Left cardiac atrium (tissue), 4 donors: ENCODE results near the gene ANKRD11. TPM values are rescaled to one million over a fixed set of nuclear protein-coding genes. Genes with fewer than 3 reads are reported as not detected.
A peak's percentile ranks its signal among the peaks of the same experiment; 100 is the strongest.

ENCODE experiments used
- ATAC-seq, 2 donors: fragments of 200-7000 bp; cut with Tn5 transposase; one replicate each; pipeline ENCODE4 v1.9.1; 2020; ENCODE audit warnings: mild to moderate bottlenecking in 2 of 2, moderate library complexity in 2 of 2
- DNase-seq: peaks from one replicate; pipeline ENCODE4 v3.0.0-alpha.2; 2020
- intact Hi-C, 2 donors: fragments of 100-400 bp; cut with DNase I; formaldehyde crosslinking; loops; one replicate each; pipeline versions ENCODE4 v1.14.1 to v1.15.1; 2022 to 2023
- total RNA-seq, 2 donors: library from RNA; stranded (reverse); fragmentation: NEBNext Ultra II Directional; extraction: Animal tissue kit (Norgen Biotek cat#: 25700); gene quantifications; one replicate each; pipeline ENCODE4 v1.2.1, GENCODE V29; 2021
- donor health status: DM: no; HTN: yes; CAD: no.
- donor health status: DM: no; HTN: yes; CAD: no; lungs with severe emphysema.
- donor health status: DM: yes; HTN: yes; CAD: no.
- donor health status: Dilated cardiomyopathy.

Gene ANKRD11
- total RNA-seq, 2 donors from 2014 or later = 74.3 to 86.2 TPM

- intact Hi-C loops = no loop called here
Observed at GRCh38 chr16:89319886-89320781, 170.2 kb downstream of the ANKRD11 start.

GRCh38 chr16:89319631-89319885 is 170.8 kb downstream of the ANKRD11 start:
- ATAC-seq = no peak
- no peak for DNase-seq
- intact Hi-C loops = no loop called here

More at GRCh38 chr16:89319886-89320781, 170.2 kb downstream of the ANKRD11 start:
- ATAC-seq (peak; percentile 53 to 81), DNase-seq (peak; percentile 75)

- DNase-seq (no peak), ATAC-seq (no peak)
- intact Hi-C loops = no loop called here
Observed at GRCh38 chr16:89318871-89319630, 171.3 kb downstream of the ANKRD11 start.

GRCh38 chr16:89318430-89318758 is 172.0 kb downstream of the ANKRD11 start:
- ATAC-seq (no peak), DNase-seq (peak; percentile 8)
- intact Hi-C loops = no loop called here

GRCh38 chr16:89317729-89318429 is 172.5 kb downstream of the ANKRD11 start:
- DNase-seq (peak; percentile 18), ATAC-seq (no peak)
- intact Hi-C loops = no loop called here

DNA sequence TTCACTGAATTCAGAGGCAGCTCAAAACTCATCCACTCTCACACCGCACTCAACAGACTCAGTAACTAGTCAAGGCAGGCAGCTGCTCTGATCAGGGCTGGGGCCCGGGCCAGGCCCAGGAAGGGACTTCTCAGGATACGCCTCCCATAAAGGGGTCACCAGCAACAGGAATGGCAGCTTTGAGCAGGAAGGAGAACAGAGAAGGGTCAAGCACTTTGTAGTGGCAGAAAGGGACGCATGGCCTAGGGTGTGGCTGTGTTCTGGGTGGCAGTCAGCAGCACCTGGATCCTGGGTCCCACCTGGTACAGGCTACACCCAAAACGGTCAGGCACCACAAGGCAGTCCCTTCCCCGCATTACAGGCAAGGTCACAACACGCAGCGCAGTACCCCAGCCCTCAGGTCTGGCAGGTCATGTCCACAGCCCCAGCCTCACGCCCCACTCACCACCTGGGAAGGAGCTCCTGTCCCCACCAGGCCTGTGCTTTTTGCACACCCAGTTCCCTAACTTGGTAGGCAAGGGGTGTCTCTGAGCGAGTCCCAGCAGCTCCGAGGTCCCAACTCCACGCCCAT is 173.2 kb downstream of the ANKRD11 start:
- intact Hi-C loops = no loop called here
- ATAC-seq (no peak), DNase-seq (no peak)

GRCh38 chr16:89316701-89317100 is 173.7 kb downstream of the ANKRD11 start:
- ATAC-seq = no peak
- no peak for DNase-seq
- intact Hi-C loops = no loop called here

GRCh38 chr16:89315791-89316581 is 174.4 kb downstream of the ANKRD11 start:
- ATAC-seq = peak; percentile 16
- intact Hi-C loops = no loop called here
- DNase-seq = peak; percentile 65

GRCh38 chr16:89315271-89315670 is 175.1 kb downstream of the ANKRD11 start:
- DNase-seq = no peak
- intact Hi-C loops = no loop called here

GRCh38 chr16:89314854-89315253 is 175.5 kb downstream of the ANKRD11 start:
- ATAC-seq = no peak
- intact Hi-C loops = no loop called here
- no peak for DNase-seq

More at GRCh38 chr16:89315271-89315670, 175.1 kb downstream of the ANKRD11 start:
- ATAC-seq = no peak

DNA sequence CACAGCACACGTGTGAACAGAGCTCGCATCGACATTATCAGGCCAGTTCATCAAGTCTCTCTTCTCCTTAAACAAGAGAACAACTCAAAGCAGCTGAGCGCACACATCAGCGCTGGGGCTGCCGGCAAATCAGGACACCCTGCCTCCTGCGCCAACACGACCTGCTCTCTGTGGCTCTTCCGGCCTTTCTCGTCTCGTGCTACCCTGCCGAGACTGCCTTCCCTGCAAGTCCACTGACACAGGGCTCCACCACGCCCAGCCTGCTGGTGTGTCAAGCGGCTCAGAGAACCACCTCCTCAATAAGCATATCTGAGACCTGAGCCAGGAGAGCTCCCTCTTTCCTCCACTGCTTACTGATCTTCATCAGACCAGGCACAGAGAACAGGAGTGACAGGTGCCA is 176.0 kb downstream of the ANKRD11 start:
- no peak for ATAC-seq
- DNase-seq = no peak
- intact Hi-C loops = no loop called here

- intact Hi-C loops = no loop called here
- no peak for DNase-seq
- no peak for ATAC-seq
Observed at GRCh38 chr16:89313583-89313982, 176.8 kb downstream of the ANKRD11 start.

DNA sequence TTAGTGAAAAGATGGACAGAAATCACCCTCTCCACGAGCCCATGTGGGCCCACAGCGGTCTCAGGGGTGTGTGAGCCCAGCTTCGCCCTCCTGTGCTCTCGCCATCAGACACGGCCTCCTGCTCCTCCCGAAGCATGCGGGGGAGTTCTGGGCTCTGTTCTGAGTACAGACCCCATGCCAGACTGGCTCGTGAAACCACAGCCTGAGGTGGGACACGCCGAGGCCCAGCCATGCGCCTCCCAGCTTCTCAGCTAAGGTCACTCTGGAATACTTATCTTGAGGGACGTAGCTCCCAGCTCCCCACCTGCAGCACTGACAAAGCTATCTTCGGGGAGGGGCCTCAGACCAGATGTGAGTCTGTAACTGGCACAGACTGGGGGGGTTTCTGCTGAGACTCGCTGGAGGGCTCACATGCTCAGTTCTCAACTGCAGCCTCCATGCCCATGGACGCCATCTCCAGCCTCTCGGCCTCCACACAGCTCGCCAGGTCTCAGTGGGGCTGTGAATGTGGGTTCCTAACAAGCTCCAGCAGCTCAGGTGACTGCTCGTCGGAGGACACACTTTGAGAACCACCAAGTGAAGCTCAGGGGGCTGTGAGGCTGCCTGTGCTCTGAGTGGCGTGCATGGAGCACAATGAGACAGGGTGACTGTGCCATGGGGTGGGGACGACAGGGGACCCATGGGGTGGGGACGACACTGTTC is 177.6 kb downstream of the ANKRD11 start:
- no peak for DNase-seq
- no peak for ATAC-seq
- intact Hi-C loops = no loop called here

DNA sequence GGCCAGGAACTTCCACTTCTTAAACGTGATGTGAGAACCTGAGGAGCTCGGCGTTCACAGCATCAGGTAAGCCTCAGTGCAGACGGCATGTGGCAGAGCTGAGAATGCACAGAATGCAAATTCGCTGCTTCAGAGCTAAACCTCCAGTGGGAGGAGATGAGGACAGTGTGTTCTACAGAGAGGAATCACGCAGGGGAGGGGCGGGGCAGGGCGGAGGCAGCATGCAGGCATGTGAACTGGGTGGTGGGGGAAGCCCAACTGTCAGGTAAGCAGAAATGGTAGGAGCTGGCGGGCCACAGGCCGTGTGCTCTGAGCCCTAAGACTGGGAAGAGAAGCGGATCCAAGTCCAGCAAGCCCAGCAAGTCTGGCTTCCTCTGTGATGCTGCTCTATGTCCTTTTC is 178.2 kb downstream of the ANKRD11 start:
- DNase-seq = no peak
- peak in 1 of 2 donors; percentile 39 for ATAC-seq

DNA sequence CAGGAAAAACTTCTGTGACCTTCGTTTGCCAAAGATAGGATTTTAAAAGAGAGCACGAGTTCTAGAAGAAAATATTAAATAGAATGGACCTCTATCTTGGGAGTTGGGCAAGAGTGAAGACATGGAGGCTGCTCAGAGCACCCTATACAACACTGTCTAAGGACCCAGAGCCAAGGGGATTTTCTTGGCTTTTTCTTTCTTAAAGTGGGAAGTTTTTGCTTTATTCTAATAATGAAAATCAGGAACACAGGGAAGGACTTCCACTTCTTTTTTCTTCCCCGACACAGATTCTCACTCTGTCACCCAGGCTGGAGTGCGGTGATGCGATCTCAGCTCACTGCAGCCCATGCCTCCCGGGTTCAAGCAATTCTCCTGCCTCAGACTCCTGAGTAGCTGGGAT is 178.7 kb downstream of the ANKRD11 start:
- intact Hi-C loops = no loop called here
- ATAC-seq (no peak), DNase-seq (no peak)

More for the DNA sequence above, 178.2 kb downstream of the ANKRD11 start:
- intact Hi-C loops = no loop called here

DNA sequence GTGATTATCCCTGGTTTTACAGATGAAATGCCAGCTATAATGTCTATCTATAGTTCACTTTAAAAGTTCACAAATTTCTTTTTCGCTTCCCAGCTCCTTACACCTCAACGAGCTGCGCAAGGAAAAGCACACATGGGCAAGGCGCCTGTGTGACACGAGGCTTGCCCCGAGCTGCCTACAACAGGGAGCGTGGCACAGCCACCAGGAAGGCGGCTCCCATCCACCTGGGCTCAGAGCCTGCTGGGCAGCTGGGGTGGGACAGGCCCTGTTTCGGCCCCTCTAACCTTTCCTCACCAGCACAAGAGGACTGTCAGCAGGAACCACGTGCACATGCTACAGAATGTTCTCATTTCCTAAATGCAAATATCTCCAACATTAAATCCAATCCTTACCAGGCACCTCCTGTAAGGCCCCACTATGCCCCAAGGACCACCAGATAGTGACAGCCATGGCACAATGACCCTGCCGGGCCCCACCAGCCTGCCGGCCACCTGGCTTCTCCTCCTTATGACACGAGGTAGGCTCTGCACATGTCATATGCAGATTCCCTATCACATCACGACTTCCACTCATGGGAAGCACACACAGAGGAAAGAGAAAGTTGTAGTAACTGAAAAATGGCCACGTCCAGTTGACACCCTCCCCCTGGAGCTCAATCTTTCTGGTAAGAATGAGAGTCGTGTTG is 180.8 kb downstream of the ANKRD11 start:
- intact Hi-C loops = no loop called here
- DNase-seq (no peak), ATAC-seq (no peak)

DNA sequence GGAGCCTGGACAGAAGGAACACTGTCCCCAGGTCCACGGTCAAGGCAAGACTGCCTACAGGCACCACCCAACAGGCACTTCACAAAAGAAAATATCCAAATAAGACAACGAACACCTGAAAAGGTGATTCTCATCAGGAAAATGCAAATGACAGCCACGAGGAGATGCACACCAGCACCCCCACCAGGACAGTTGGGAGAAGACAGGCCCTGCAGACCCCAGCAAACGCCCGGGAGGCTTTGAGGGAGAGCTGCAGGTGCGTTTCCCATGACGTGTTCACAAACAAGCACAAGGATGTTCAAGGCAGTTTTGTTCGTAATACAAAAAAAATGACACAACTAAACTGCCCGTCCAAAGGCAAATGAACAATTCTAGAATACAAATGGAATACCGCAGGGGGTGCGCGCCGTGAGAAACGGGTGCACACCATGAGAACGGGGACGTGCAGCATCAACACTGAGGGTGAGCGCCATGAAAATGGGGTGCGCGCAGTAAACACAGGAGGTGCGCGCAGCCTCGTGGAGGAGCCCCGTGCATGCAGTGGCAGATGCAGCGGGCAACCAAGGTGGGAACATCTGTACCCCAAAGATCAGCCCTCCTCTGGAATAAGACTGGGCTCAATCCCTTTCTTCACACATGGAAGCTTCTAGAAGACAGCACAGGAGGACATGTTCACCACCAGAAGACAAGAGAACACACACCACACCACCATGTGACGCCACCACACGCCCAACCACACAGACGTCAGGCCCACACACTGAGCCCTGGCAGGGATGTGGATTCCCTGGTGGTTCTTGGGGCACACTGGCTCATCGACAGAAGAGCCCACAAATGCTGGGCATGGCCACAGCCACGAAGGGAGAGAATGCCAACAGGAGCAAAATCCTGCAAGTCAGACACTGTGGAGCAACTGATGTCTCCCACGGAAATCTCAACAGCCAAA is 181.7 kb downstream of the ANKRD11 start:
- DNase-seq (no peak), ATAC-seq (no peak)
- intact Hi-C loops = no loop called here
